ENCODE results near the gene SLC5A11. TPM values are rescaled to one million over a fixed set of nuclear protein-coding genes. Genes with fewer than 3 reads are reported as not detected.

SLC5A11 gene
- total RNA-seq, 1 experiment from 2014 or later: 0.47 TPM

DNA sequence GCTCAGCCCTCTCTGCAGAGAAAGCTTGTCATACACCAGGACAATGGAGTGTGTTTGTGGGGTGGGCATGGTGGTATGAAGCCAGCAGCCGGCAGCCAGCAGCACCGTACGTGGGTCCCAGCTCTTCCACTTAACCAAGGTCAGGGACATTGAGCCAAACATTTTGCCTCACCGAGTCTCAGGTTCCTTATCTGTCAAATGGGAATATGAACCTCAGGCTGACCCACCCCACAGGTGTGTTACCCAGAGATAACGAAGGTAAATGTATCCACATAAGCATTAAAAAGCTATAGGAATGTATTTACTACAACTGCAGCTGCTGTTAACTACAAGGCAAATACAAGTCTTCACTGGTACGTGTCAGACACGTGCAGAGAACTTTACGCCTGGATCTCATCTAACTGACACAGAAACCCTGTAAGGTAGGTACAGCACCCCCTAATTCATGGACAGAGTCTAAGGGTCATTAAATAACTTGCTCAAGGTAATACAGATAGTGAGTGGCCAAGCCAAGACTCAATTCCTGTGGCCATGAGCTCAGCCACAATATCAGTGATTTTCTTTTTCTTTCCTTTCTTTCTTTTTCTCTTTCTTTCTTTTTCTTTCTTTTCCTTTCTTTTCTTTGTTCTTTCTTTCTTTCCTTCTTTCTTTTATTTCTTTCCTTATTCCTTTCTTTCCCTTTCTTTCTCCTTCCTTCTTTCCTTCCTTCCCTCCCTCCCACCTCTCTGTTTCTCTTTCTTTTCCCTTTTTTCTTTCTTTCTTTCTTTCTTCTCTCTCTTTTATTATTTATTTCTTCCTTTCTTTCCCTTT is 990 bp downstream of the SLC5A11 start:
- ChIA-PET CTCF (no interaction called here), RAD21 (ENCODE audit: low non-redundant PET in 1 of 2, low total read pairs in 2 of 2, uncharacterized antibody in 2 of 2, unreplicated experiment in 2 of 2) (no interaction called here), POLR2A (no interaction called here)
- H3K4me1 ChIP-seq (ENCODE audit: control insufficient read depth in 1 of 2, insufficient read depth in 2 of 2, low read length in 2 of 2): peaks cover 19 to 57% of the 10 kb centered on the region in 2 experiments
- intact Hi-C loops (cut with micrococcal nuclease): no loop called here
- no peak overlapping the region for H3K4me3 ChIP-seq (replicated peaks in 1 of 2; ENCODE audit: low read depth in 1 of 2, low read length in 2 of 2)
- H3K36me3 ChIP-seq (ENCODE audit: control insufficient read depth in 1 of 2, insufficient read depth in 2 of 2, low read length in 2 of 2): no peaks in the 10 kb centered on the region
- H3K9ac ChIP-seq (ENCODE audit: low read length): no peak overlapping the region
- no peak overlapping the region for H3K27ac ChIP-seq (ENCODE audit: low read depth, low read length)
- H3K27me3 ChIP-seq (ENCODE audit: insufficient read depth, low read length): no peaks in the 10 kb centered on the region
- H2AFZ ChIP-seq (ENCODE audit: low read depth, low read length, poor library complexity, severe bottlenecking): no peak overlapping the region
- no peaks in the 10 kb centered on the region for H3K79me2 ChIP-seq (ENCODE audit: insufficient read depth, low read length)
- no peaks in the 10 kb centered on the region for H4K20me1 ChIP-seq (ENCODE audit: insufficient read depth)
- H3K9me2 ChIP-seq (ENCODE audit: insufficient read depth): no peaks in the 10 kb centered on the region
- ATAC-seq (no peak), DNase-seq (ENCODE audit: low read depth, low spot score) (no peak)
- H3K9me3 ChIP-seq (ENCODE audit: control insufficient read depth in 1 of 2, insufficient read depth in 1 of 2, low read depth in 1 of 2, low read length in 2 of 2): no peaks in the 10 kb centered on the region
- BruUV-seq (replicated peaks): no TSS peak
- TF ChIP-seq, protein P1, sequence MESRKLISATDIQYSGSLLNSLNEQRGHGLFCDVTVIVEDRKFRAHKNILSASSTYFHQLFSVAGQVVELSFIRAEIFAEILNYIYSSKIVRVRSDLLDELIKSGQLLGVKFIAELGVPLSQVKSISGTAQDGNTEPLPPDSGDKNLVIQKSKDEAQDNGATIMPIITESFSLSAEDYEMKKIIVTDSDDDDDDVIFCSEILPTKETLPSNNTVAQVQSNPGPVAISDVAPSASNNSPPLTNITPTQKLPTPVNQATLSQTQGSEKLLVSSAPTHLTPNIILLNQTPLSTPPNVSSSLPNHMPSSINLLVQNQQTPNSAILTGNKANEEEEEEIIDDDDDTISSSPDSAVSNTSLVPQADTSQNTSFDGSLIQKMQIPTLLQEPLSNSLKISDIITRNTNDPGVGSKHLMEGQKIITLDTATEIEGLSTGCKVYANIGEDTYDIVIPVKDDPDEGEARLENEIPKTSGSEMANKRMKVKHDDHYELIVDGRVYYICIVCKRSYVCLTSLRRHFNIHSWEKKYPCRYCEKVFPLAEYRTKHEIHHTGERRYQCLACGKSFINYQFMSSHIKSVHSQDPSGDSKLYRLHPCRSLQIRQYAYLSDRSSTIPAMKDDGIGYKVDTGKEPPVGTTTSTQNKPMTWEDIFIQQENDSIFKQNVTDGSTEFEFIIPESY (IDR thresholded peaks at IDR 0.05; ENCODE audit: extremely low read depth, insufficient replicate concordance, low read length): no peak
- no peak overlapping the region for H3K4me2 ChIP-seq (ENCODE audit: low read length)

DNA sequence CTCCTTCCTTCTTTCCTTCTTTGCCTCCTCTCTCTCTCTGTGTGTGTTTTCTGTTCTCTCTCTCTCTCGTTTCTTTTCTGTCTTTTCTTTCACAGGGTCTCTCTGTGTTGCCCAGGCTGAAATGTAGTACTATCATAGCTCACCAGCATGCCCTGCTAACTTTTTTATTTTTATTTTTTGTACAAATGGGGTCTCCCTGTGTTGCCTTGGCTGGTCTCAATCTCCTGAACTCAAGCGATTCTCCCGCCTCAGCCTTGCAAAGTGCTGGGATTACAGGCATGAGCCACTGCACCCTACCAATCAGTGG is 1.5 kb downstream of the SLC5A11 start:
- ATAC-seq (no peak), DNase-seq (ENCODE audit: low read depth, low spot score) (no peak)
- Histone ChIP-seq H3K9me3 (ENCODE audit: control insufficient read depth in 1 of 2, insufficient read depth in 1 of 2, low read depth in 1 of 2, low read length in 2 of 2) (no peaks in the 10 kb centered on the region), H3K4me1 (ENCODE audit: control insufficient read depth in 1 of 2, insufficient read depth in 2 of 2, low read length in 2 of 2) (peaks cover 19 to 60% of the 10 kb centered on the region in 2 experiments), H3K27me3 (ENCODE audit: insufficient read depth, low read length) (no peaks in the 10 kb centered on the region), H3K4me3 (replicated peaks in 1 of 2; ENCODE audit: low read depth in 1 of 2, low read length in 2 of 2) (no peak overlapping the region), H3K9ac (ENCODE audit: low read length) (no peak overlapping the region), H3K79me2 (ENCODE audit: insufficient read depth, low read length) (no peaks in the 10 kb centered on the region), H3K27ac (ENCODE audit: low read depth, low read length) (no peak overlapping the region), H4K20me1 (ENCODE audit: insufficient read depth) (no peaks in the 10 kb centered on the region), H3K9me2 (ENCODE audit: insufficient read depth) (no peaks in the 10 kb centered on the region), H3K4me2 (ENCODE audit: low read length) (no peak overlapping the region), H2AFZ (ENCODE audit: low read depth, low read length, poor library complexity, severe bottlenecking) (no peak overlapping the region), H3K36me3 (ENCODE audit: control insufficient read depth in 1 of 2, insufficient read depth in 2 of 2, low read length in 2 of 2) (no peaks in the 10 kb centered on the region)
- BruUV-seq (replicated peaks): no TSS peak
- intact Hi-C loops (cut with micrococcal nuclease): no loop called here
- ChIA-PET CTCF (no interaction called here), POLR2A (no interaction called here), RAD21 (ENCODE audit: low non-redundant PET in 1 of 2, low total read pairs in 2 of 2, uncharacterized antibody in 2 of 2, unreplicated experiment in 2 of 2) (no interaction called here)
- TF ChIP-seq YY1 (IDR thresholded peaks at IDR 0.05; ENCODE audit: extremely low read depth, insufficient replicate concordance, low read depth, low read length): no peak
- TF ChIP-seq, protein P1 (IDR thresholded peaks at IDR 0.05; ENCODE audit: extremely low read depth, insufficient replicate concordance, low read length): no peak
- no peak for TF ChIP-seq ELF1 (IDR thresholded peaks at IDR 0.05; ENCODE audit: borderline replicate concordance, low read depth)
- TF ChIP-seq CEBPB (IDR thresholded peaks at IDR 0.05; ENCODE audit: low read depth): no peak
- no peak for TF ChIP-seq SP1 (IDR thresholded peaks at IDR 0.05; ENCODE audit: low read depth)
- no peak for TF ChIP-seq EGR1 (IDR thresholded peaks at IDR 0.05; ENCODE audit: low read depth)
- no peak for TF ChIP-seq CBX3 (IDR thresholded peaks at IDR 0.05; ENCODE audit: low read depth)
- no peak for TF ChIP-seq JUND (IDR thresholded peaks at IDR 0.05)
- TF ChIP-seq, protein P2, sequence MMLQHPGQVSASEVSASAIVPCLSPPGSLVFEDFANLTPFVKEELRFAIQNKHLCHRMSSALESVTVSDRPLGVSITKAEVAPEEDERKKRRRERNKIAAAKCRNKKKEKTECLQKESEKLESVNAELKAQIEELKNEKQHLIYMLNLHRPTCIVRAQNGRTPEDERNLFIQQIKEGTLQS (IDR thresholded peaks at IDR 0.05): no peak
- no peak for TF ChIP-seq POLR2AphosphoS5 (IDR thresholded peaks at IDR 0.05; ENCODE audit: low read depth, low read length)
- TF ChIP-seq ZFX (IDR thresholded peaks at IDR 0.05): no peak
- no peak for TF ChIP-seq RAD21 (IDR thresholded peaks at IDR 0.05; ENCODE audit: low read depth)
- no peak for TF ChIP-seq SRF (IDR thresholded peaks at IDR 0.05; ENCODE audit: low read depth)

All from HCT116 (cell line).